Testis (tissue), 2 donors: ENCODE measurements around the gene VWA7.

Experiments used
- CTCF ChIP-seq, 3 experiments: fragments of 450-650 bp in 2 of 3; fragments of 200-600 bp in 1 of 3; sonication (generic) in 1 of 3; IDR thresholded peaks; one replicate each; pipeline ENCODE4 v1.5.1; 2016 to 2019; ENCODE audit warnings: antibody characterized with exemption in 3 of 3, mild to moderate bottlenecking in 2 of 3, moderate library complexity in 1 of 3
- POLR2A ChIP-seq: fragments of 450-650 bp; IDR thresholded peaks from one replicate; pipeline ENCODE4 v1.6.1; 2017; ENCODE audit warnings: antibody characterized with exemption, mild to moderate bottlenecking, moderate library complexity

- TF ChIP-seq CTCF (IDR thresholded peaks at IDR 0.05) = no peak
- no peak for TF ChIP-seq POLR2A
Measured at GRCh38 chr6:31778999-31779885, 2.1 kb upstream of the VWA7 start.
